Mesenchymal stem cell (in vitro differentiated cells and primary cell): ENCODE measurements around the gene RASGRF2.

ENCODE experiments used
- DNase-seq: peaks from one replicate; pipeline ENCODE4 v3.0.0-alpha.2; 2013
- H2AFZ ChIP-seq: one replicate; pipeline ENCODE4 v1.6.1; 2013; ENCODE audit warnings: low read depth, mild to moderate bottlenecking, control low read depth, inconsistent platforms, low read length, moderate library complexity
- H2AK5ac ChIP-seq: 2 replicates; pipeline ENCODE4 v1.6.1; 2013; ENCODE audit warnings: low read length, moderate library complexity, mild to moderate bottlenecking, inconsistent platforms; ENCODE audit not compliant: severe bottlenecking
- H2BK120ac ChIP-seq: one replicate; pipeline ENCODE4 v1.6.1; 2013; ENCODE audit warnings: low read depth, mild to moderate bottlenecking, inconsistent platforms, low read length, moderate library complexity
- H2BK12ac ChIP-seq, 2 experiments: one replicate each; pipeline ENCODE4 v1.6.1; 2013; ENCODE audit warnings: inconsistent platforms in 2 of 2, low read length in 2 of 2, mild to moderate bottlenecking in 2 of 2, moderate library complexity in 2 of 2, control low read depth in 1 of 2
- H2BK15ac ChIP-seq: one replicate; pipeline ENCODE4 v1.6.1; 2013; ENCODE audit warnings: mild to moderate bottlenecking, low read depth, inconsistent platforms; ENCODE audit not compliant: poor library complexity, severe bottlenecking
- H2BK5ac ChIP-seq: 2 replicates; pipeline ENCODE4 v1.6.1; 2013; ENCODE audit warnings: low read depth, mild to moderate bottlenecking, low read length, control low read depth, inconsistent platforms; ENCODE audit not compliant: poor library complexity, severe bottlenecking
- H3K14ac ChIP-seq, 2 experiments: one replicate each; pipeline ENCODE4 v1.6.1; 2013; ENCODE audit warnings: inconsistent platforms in 2 of 2, low read length in 2 of 2, control low read depth in 1 of 2, mild to moderate bottlenecking in 1 of 2, moderate library complexity in 1 of 2
- H3K18ac ChIP-seq, 2 experiments: one replicate each; pipeline ENCODE4 v1.6.1; 2013; ENCODE audit warnings: inconsistent platforms in 2 of 2, low read length in 2 of 2, control low read depth in 1 of 2, low read depth in 1 of 2, mild to moderate bottlenecking in 1 of 2
- H3K23ac ChIP-seq, 2 experiments: one replicate each; pipeline ENCODE4 v1.6.1; 2013; ENCODE audit warnings: inconsistent platforms in 2 of 2, low read length in 2 of 2, mild to moderate bottlenecking in 2 of 2, moderate library complexity in 2 of 2, control low read depth in 1 of 2
- H3K27ac ChIP-seq: 2 replicates; pipeline ENCODE4 v1.5.1; 2013; ENCODE audit warnings: mild to moderate bottlenecking, moderate library complexity, low read length, control low read depth, inconsistent platforms; ENCODE audit not compliant: poor library complexity, severe bottlenecking
- H3K27me3 ChIP-seq, 2 experiments: 2 replicates each; pipeline versions ENCODE4 v1.6.1 to v1.7.0; 2013; ENCODE audit warnings: low read length in 2 of 2, mild to moderate bottlenecking in 2 of 2, moderate library complexity in 2 of 2, control low read depth in 1 of 2, inconsistent platforms in 1 of 2; ENCODE audit not compliant: control insufficient read depth in 1 of 2, insufficient read depth in 1 of 2
- H3K36me3 ChIP-seq, 2 experiments: 2 replicates each; pipeline versions ENCODE4 v1.6.1 to v1.7.0; 2013; ENCODE audit warnings: low read length in 2 of 2, control low read depth in 1 of 2, inconsistent platforms in 1 of 2, low read depth in 1 of 2, mild to moderate bottlenecking in 1 of 2; ENCODE audit not compliant: insufficient read depth in 2 of 2, control insufficient read depth in 1 of 2
- H3K4ac ChIP-seq, 2 experiments: one replicate each; pipeline ENCODE4 v1.6.1; 2013; ENCODE audit warnings: inconsistent platforms in 2 of 2, low read length in 2 of 2, mild to moderate bottlenecking in 2 of 2, moderate library complexity in 2 of 2, control low read depth in 1 of 2, low read depth in 1 of 2
- H3K4me1 ChIP-seq: 2 replicates; pipeline ENCODE4 v1.6.1; 2013; ENCODE audit warnings: low read depth, low read length, control low read depth; ENCODE audit not compliant: control insufficient read depth, insufficient read depth
- H3K4me2 ChIP-seq: 2 replicates; pipeline ENCODE4 v1.6.1; 2013; ENCODE audit warnings: low read length, mild to moderate bottlenecking, inconsistent platforms; ENCODE audit not compliant: poor library complexity, severe bottlenecking
- H3K4me3 ChIP-seq, 2 experiments: 2 replicates each; pipeline versions ENCODE4 v1.5.1 to v1.7.0; 2013; ENCODE audit warnings: low read length in 2 of 2, mild to moderate bottlenecking in 2 of 2, control low read depth in 1 of 2, low read depth in 1 of 2; ENCODE audit not compliant: insufficient read depth in 1 of 2
- H3K79me1 ChIP-seq: replicated peaks from 2 replicates; pipeline ENCODE4 v1.6.1; 2013; ENCODE audit warnings: mild to moderate bottlenecking, control low read depth, low read length, inconsistent platforms; ENCODE audit not compliant: poor library complexity, severe bottlenecking
- H3K9ac ChIP-seq: 2 replicates; pipeline ENCODE4 v1.7.0; 2013; ENCODE audit warnings: mild to moderate bottlenecking, low read length, moderate library complexity
- H3K9me3 ChIP-seq: 2 replicates; pipeline ENCODE4 v1.7.0; 2013; ENCODE audit warnings: mild to moderate bottlenecking, low read length; ENCODE audit not compliant: control insufficient read depth
- H4K8ac ChIP-seq: one replicate; pipeline ENCODE4 v1.6.1; 2013; ENCODE audit warnings: inconsistent platforms, mild to moderate bottlenecking, low read length, moderate library complexity
- H4K91ac ChIP-seq: one replicate; pipeline ENCODE4 v1.6.1; 2013; ENCODE audit warnings: mild to moderate bottlenecking, low read length, inconsistent platforms
- WGBS: methylation state at CpG from one replicate; pipeline ENCODE4 v1.1.7; 2013; ENCODE audit warnings: mixed read lengths; 5-methylcytosine and 5-hydroxymethylcytosine counted together

RASGRF2 gene

DNA sequence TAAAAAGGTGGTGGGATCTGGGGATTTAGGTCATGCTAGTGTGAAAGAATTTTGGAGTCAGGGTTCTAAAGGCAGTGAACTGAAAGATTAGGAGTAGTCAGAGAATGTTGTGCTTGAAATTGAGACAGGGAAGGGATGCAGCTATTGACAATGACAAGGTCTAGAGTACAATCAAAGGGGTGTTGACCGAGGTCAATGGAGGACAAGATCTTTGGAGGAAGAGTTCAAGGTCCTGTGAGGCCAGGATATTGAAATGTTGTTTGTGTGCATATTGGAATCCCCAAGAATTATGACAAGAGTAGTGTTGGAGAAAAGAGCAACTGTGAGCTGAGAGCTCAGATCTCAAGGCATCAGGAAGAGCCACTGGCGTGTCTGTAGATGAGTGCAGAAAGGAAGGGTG, 116.9 kb downstream of the RASGRF2 start:
- Histone ChIP-seq H3K27me3 (peaks cover 0 to 9% of the 10 kb centered on the region in 2 experiments), H2BK12ac (no peak overlapping the region), H2BK120ac (no peak overlapping the region), H2AFZ (no peak overlapping the region), H3K4me3 (no peak overlapping the region), H3K9ac (no peak overlapping the region), H2BK15ac (no peak overlapping the region), H4K91ac (no peak overlapping the region), H3K4me2 (no peak overlapping the region), H3K36me3 (no peaks in the 10 kb centered on the region), H4K8ac (no peak overlapping the region), H3K27ac (no peak overlapping the region), H3K4ac (no peak overlapping the region), H3K14ac (no peak overlapping the region), H3K79me1 (no peaks in the 10 kb centered on the region), H3K4me1 (no peaks in the 10 kb centered on the region), H2BK5ac (no peak overlapping the region), H3K18ac (no peak overlapping the region), H3K23ac (no peak overlapping the region), H2AK5ac (no peak overlapping the region), H3K9me3 (peaks cover 31% of the 10 kb centered on the region)
- no peak for DNase-seq
- 95% methylated on average over 2 of the region's 2 CpGs for WGBS

DNA sequence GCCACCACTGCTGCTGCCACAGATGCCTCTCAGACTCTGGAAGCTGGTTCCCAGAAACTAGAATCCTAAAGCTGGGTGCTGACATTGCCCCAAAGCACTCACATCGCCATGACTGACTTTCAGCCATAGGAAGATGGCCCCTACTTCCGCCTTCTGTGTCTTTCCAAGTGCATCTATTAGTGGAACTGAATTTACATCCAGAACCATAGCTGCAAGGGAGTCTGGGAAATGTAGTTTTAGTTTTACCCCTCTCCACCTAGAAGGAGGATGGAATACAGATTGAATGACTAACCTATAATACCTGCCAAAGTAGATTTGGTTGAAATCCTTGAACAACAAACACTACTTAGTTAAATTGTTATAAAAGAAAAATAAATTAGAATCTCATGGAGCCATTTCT, 118.8 kb downstream of the RASGRF2 start:
- Histone ChIP-seq H2BK5ac (no peak overlapping the region), H3K36me3 (no peaks in the 10 kb centered on the region), H4K8ac (no peak overlapping the region), H2BK15ac (no peak overlapping the region), H3K4ac (no peak overlapping the region), H3K27me3 (peaks cover 5 to 18% of the 10 kb centered on the region in 2 experiments), H3K23ac (no peak overlapping the region), H3K4me2 (no peak overlapping the region), H2BK120ac (no peak overlapping the region), H3K14ac (no peak overlapping the region), H3K9ac (no peak overlapping the region), H3K27ac (no peak overlapping the region), H2BK12ac (no peak overlapping the region), H2AK5ac (no peak overlapping the region), H3K4me3 (no peak overlapping the region), H3K18ac (no peak overlapping the region), H4K91ac (no peak overlapping the region), H3K9me3 (peaks cover 31% of the 10 kb centered on the region), H3K79me1 (no peaks in the 10 kb centered on the region), H3K4me1 (no peaks in the 10 kb centered on the region), H2AFZ (no peak overlapping the region)
- DNase-seq: no peak
- WGBS: no CpG with 5 or more reads among the region's 2 CpGs

DNA sequence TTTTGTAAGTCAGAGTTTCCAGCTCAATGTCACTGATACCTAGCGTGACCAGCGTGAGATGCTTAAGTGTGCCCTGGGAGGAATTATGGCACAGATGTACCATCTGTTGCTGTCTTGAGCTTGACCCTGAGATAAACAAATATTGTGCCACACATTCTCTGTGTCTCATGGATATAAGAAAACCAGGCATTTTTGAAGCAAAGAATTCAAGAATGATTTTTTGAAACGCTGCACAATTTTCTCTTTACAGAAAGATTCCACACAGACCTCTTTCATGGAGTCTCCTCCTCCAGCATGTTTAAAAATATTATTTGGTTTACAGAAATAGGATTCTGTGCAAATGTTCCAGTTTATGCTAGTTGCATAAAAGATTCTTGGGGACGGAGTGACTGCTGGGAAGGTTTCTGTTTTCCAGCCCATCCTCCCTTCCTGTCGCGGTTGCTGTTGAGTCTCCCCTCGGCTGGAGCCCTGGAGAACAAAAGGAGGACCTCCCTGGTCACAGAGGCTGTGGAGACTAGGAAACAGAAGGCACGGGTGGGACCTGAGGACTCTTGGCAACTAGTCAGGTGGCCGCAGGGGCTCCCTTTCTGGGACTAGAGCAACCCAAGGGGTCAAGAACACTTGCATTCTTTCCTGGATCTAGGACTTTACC, 120.8 kb downstream of the RASGRF2 start:
- peaks cover 5 to 12% of the 10 kb centered on the region in 2 experiments for H3K27me3 ChIP-seq
- H2BK120ac ChIP-seq: no peak overlapping the region
- no peak overlapping the region for H2BK12ac ChIP-seq
- H3K9ac ChIP-seq: no peak overlapping the region
- H2BK15ac ChIP-seq: no peak overlapping the region
- H3K14ac ChIP-seq: no peak overlapping the region
- no peak overlapping the region for H4K8ac ChIP-seq
- no peaks in the 10 kb centered on the region for H3K4me1 ChIP-seq
- H3K79me1 ChIP-seq: no peaks in the 10 kb centered on the region
- H3K4me3 ChIP-seq: no peak overlapping the region
- peaks cover 25% of the 10 kb centered on the region for H3K9me3 ChIP-seq
- no peak overlapping the region for H2AFZ ChIP-seq
- DNase-seq: no peak
- no peak overlapping the region for H3K4ac ChIP-seq
- no peak overlapping the region for H2BK5ac ChIP-seq
- H3K18ac ChIP-seq: no peak overlapping the region
- H3K27ac ChIP-seq: no peak overlapping the region
- H2AK5ac ChIP-seq: no peak overlapping the region
- H4K91ac ChIP-seq: no peak overlapping the region
- no peak overlapping the region for H3K23ac ChIP-seq
- 98% methylated on average over 9 of the region's 9 CpGs for WGBS
- no peaks in the 10 kb centered on the region for H3K36me3 ChIP-seq
- no peak overlapping the region for H3K4me2 ChIP-seq

DNA sequence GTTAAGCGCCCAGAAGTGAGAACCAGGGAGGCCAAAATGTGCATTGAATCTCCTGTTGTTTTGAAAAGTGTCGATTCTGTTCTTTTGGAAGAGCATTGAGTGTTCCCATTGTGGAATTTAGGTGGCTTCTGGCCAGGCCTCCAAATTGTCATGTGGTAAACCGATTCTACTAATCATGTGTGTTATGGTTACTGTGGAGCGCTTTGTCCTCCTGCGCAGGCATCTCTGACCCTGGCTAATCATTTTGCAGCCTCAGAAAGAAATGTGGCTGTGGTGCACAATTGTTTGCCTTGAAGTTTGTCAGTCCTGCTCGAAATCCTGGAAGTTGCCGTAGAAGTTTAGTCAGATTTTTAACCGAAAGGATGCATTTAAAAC, 121.3 kb downstream of the RASGRF2 start:
- Histone ChIP-seq H4K91ac (no peak overlapping the region), H3K23ac (no peak overlapping the region), H3K9me3 (peaks cover 25% of the 10 kb centered on the region), H2AK5ac (no peak overlapping the region), H3K14ac (no peak overlapping the region), H3K36me3 (no peaks in the 10 kb centered on the region), H2BK15ac (no peak overlapping the region), H3K4ac (no peak overlapping the region), H3K79me1 (no peaks in the 10 kb centered on the region), H2BK5ac (no peak overlapping the region), H3K27ac (no peak overlapping the region), H3K9ac (no peak overlapping the region), H2BK12ac (no peak overlapping the region), H3K4me2 (no peak overlapping the region), H3K4me1 (no peaks in the 10 kb centered on the region), H2AFZ (no peak overlapping the region), H3K4me3 (no peak overlapping the region), H3K27me3 (peaks cover 5 to 11% of the 10 kb centered on the region in 2 experiments), H2BK120ac (no peak overlapping the region), H4K8ac (no peak overlapping the region), H3K18ac (no peak overlapping the region)
- no peak for DNase-seq
- 95% methylated on average over 8 of the region's 8 CpGs for WGBS
